Activated CD8-positive, alpha-beta memory T cell treated with anti-CD3 and anti-CD28 coated beads, Interleukin-2, amount 50 U/mL, for 4 hours (primary cell): Measurements from ENCODE around the gene PPIL1.
A peak's percentile ranks its signal among the peaks of the same experiment; 100 is the strongest.
"Not testable (repeated sequence)": the region's sequence is repeated elsewhere in the genome, so short reads cannot be mapped to it uniquely, and the experiment has no call there.

Experiments used
- DNase-seq: peaks from one replicate; pipeline ENCODE4 v3.0.0-alpha.2; 2020

Gene PPIL1

DNA sequence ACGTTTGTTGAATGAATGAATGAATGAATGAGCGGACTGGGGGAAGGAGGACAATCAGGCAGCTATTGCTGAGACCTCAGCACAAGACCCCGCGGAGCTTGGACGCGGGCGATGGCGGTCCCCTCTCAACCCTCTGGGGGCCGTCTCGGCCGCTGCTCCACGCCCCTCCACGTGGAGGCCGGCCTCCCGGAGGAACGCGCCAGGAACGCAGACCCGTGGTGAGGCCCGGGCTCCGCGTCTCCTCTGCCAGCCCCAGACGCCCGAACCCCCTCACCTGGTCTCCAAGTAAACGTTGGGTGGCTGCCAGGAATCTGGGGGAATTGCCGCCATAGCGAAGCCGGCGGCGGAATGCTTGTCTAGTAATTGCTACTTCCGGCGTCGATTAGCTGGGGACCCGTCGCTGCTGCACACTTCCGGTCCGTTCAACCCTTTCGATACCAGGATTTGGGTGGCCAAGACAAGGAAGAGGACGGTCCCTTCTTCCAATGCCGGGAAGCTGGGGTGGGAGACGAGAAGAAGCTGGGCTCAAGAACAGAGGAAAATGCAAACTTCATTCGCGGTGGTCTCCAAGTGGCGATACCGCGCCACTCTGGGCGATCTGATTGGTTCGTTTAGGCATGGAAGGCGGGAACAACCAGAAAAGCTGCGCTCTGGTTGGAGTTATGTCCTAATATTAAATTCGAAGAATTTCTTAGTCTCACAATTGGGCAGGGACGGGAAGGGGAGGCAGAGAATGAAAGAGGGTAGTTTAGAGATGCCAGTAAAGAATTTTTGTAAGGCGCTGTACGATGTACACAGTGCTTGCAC lies at the start of gene PPIL1:
TSS of gene PPIL1 (minus strand) at position 361 of the 807 bp plus-strand sequence. CDS start at position 330, 31 bp downstream.
- peak; percentile 79 for DNase-seq

DNA sequence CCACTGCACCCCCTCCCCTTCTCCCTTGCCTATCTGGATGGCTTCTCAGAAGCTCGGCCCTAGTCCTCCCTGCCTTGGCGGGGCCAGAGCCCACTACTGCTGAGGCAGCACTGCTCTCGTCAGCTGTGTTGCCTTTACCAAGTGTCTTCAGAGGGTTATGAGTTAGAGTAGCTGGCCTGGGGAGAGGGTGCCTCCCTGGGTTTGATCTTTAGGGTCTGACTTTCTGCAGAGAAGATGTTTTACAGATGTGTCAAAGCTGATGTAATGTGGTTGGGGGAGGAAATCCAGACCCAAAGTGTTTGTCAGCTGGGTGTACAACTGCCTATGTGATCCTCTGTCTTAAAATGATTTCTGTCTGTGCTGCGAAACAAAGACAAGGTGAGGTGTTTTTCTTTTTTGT lies 49.5 kb upstream of the PPIL1 start:
- DNase-seq, result no peak

DNA sequence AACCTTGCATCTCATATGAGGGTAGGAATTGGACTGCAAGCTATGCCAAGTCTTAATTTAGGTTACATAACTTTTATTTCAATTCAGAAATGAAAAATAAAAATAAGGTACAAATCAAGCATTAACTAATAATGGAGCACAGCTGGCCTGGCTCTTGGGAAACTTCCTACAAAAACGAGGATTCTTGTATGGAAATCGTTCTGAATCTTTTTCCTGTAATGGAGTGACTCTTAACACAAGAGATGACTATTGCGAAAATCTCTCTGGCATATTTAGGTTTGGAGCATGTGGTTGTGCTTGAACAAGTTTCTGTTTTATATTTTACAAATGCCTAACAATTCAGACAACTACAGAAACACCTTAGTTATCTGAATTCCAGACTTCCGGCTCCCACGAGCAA lies 45.9 kb upstream of the PPIL1 start:
- no peak for DNase-seq

- no peak for DNase-seq
Observed at GRCh38 chr6:36920049-36920448, 45.4 kb upstream of the PPIL1 start.

- DNase-seq, result no peak
Observed at GRCh38 chr6:36917541-36918193, 43.1 kb upstream of the PPIL1 start.

DNA sequence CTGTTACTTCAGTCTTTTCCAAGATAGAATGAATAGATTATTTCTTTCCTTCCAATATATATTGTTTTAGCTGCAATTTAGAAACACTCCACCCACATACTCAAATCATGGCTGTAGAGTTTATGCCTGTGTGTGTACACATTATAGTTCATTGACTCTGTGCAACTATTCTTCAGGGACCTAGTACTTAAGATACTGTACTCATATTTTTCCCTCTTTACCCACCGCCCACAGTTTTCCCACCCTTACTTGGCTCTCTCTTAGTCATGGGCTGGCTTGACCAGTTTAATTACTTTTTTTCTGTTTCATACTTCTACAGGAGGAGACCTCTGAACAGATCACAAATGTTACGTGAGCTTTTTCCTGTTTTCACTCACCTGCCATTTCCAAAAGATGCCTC lies 41.5 kb upstream of the PPIL1 start:
- DNase-seq, result no peak

- no peak for DNase-seq
Observed at GRCh38 chr6:36915599-36915998, 41.0 kb upstream of the PPIL1 start.

DNA sequence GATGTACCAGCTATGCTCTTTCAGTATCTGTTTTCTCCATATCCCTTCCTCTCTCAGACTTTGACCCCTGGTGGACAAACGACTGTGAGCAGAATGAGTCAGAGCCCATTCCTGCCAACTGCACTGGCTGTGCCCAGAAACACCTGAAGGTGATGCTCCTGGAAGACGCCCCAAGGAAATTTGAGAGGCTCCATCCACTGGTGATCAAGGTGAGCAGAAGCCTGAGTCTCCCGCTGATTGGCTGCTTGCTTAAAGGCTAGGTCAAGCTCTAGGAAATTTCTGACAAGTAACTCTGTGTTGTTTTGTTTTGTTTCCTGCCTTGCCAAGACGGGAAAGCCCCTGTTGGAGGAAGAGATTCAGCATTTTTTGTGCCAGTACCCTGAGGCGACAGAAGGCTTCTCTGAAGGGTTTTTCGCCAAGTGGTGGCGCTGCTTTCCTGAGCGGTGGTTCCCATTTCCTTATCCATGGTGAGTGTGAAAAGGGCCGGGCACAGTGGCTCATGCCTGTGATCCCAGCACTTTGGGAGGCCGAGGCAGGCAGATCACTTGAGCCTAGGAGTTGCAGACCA lies 39.7 kb upstream of the PPIL1 start:
- no peak for DNase-seq

- no peak for DNase-seq
Observed at GRCh38 chr6:36913082-36913481, 38.5 kb upstream of the PPIL1 start.

GRCh38 chr6:36912586-36912985 lies 38.0 kb upstream of the PPIL1 start:
- DNase-seq, result peak; percentile 40

DNA sequence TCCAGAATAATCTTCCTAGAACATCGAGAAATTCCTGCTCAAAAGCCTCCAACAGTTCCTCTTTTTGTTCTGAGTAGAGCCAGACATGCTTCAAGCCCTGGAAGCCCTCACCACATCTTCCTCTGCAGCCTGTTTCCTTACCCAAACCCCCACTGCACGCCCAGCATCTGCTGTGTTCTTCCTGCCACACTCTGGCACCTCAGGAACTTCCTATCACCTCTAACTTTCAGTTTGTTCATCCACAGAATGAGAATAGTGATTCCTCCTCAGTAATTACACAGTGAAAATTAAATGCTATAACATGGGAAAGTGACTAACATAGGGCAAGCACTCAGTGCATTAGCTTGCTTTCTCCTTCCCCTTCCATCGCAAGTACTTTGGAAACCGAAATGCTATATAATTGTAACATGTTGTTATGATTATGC lies 37.4 kb upstream of the PPIL1 start:
- DNase-seq, result no peak

DNA sequence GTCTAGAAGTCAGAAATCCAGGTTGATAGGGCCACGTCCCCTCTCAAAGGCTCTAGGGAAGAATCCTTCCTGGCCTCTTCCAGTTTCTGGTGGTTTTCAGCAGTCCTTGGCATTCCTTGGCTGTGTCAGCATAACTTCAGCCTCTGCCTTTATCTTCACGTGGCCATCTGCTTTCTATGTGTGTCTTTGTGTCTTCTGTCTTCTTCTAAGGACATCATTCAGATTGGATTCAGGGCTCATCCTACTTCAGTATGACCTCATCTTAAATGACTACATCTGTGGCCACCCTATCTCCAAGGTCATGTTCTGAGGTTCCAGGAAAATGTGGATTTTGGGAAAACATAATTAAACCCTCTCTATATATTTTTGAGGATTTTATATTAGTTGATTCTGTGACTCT lies 34.1 kb upstream of the PPIL1 start:
- DNase-seq, result no peak

GRCh38 chr6:36907781-36908180 lies 33.2 kb upstream of the PPIL1 start:
- DNase-seq, result no peak

- no peak for DNase-seq
Observed at GRCh38 chr6:36906539-36907325, 32.1 kb upstream of the PPIL1 start.

DNA sequence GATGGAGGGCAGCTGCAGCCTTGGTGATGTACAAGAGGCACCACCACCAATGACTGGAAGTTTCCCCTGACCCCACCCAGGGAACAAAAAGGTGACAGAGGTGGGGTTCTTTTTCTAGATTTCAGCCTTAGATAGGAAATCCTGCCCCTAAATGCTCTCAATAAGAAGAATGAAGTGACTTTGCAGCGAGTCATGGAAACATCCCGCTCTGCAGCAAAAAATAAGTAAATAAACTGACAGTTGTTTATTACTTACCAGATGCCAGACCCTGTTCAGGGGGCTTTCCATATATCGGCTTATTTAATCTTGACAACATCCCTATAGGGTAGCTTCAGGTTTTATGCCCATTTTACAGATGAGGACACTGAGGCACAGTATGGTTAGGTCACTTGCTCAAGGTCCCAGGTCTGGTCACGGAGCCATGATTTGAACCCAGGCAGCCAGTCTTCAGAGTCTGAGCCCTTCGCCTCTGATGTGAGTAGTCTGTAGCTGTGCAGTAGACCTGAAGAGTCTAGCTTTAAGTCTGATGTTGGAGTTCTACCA lies 30.3 kb upstream of the PPIL1 start:
- DNase-seq, result no peak

DNA sequence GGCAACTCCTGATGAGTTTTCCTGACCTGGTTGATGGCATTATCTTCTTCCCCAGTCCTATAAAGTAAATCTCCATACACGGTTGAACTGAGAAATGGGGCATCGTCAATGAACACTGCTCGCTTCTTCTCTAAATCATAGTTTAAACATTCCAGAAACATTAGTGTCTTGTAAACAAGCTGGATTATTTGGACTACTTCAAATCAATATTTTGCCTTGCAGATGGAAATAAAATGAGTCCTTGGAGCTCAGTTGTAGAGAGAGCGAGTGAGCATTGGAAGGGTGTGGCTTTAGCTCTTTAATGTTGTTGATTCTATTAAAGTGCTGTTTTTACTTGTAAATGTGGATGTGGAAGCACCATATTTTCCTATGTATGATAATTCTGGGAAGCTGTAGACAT lies 29.5 kb upstream of the PPIL1 start:
- DNase-seq, result no peak

- DNase-seq, result no peak
Observed at GRCh38 chr6:36897609-36898008, 23.0 kb upstream of the PPIL1 start.

DNA sequence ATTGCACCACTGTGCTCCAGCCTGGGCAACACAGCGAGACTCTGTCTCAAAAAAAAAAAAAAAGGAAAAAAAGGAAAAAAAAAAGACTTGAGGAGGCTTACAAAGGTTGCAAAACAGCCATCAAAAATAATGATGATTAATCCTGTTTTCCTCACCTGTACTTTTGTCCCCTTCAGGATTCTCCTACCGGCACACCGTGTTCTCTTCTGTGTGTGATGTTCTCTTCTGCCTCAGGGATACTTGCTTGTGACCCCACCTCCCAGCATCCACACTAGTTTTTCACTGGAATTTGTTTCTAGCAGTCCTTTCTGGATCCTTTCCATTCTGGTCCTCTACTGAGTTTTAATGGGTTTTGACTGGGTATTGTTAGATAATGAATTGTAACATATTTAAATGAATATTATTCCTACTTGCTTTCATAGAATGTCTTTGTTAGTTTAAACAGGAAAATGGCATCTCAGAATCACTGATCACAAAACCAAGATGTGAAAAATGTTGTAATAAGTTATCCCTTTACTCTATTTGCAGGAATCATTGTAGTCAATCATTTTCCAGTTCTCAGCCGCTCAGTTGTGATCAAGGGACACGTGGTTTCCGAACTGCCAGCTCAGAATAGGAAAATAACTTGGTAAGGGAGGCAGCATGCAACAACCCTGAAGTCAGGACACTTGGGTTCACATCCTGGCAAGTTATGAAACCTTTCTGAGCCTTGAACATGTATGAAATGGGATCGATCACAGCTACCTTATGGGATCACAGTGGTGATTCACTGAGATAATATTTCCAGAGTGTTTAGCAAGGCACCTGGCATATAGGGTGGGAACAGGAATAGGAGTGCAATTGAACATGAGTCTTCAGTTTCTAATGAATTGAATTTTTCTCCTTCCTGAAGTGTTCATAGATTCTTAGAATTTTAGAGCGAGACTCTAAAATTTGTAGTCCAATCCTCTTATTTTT lies 19.7 kb upstream of the PPIL1 start:
- no peak for DNase-seq

DNA sequence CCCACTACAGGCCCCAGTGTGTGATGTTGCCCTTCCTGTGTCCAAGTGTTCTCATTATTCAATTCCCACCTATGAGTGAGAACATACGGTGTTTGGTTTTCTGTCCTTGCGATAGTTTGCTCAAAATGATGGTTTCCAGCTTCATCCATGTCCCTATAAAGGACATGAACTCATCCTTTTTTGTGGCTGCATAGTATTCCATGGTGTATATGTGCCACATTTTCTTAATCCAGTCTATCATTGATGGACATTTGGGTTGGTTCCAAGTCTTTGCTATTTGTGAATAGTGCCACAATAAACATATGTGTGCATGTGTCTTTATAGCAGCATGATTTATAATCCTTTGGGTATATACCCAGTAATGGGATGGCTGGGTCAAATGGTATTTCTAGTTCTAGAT lies 16.6 kb upstream of the PPIL1 start:
- not testable (repeated sequence) for DNase-seq

- no peak for DNase-seq
Observed at GRCh38 chr6:36890112-36890663, 15.6 kb upstream of the PPIL1 start.

- DNase-seq, result no peak
Observed at GRCh38 chr6:36888654-36889481, 14.3 kb upstream of the PPIL1 start.
